ENCODE data around the gene GYG2. TPM values are rescaled to one million over a fixed set of nuclear protein-coding genes. Genes with fewer than 3 reads are reported as not detected.

Gene GYG2
- total and polyA plus RNA-seq, 2 of the 8 experiments (the other 6 are each of a cell fraction or from before 2014, with no cell fraction given) = 52.8 to 65.3 TPM

GRCh38 chrX:2874222-2875135, 45.7 kb downstream of the GYG2 start:
- Histone ChIP-seq H2BK120ac (replicated peaks; ENCODE audit: low read depth, low read length) (no peak overlapping the region), H3K9me3 (ENCODE audit: insufficient read depth in 2 of 2, low read depth in 1 of 2, low read length in 1 of 2) (no peaks in the 10 kb centered on the region), H3K18ac (ENCODE audit: extremely low read depth, low read length) (no peak overlapping the region), H3K9ac (replicated peaks in 1 of 4; ENCODE audit: extremely low read depth in 1 of 4, low read depth in 3 of 4, low read length in 3 of 4) (no peak overlapping the region), H4K91ac (replicated peaks; ENCODE audit: insufficient read length, low read length) (no peak overlapping the region), H3K23ac (ENCODE audit: insufficient read length) (no peak overlapping the region), H2BK5ac (ENCODE audit: low read depth, low read length) (no peak overlapping the region), H3K27me3 (replicated peaks in 1 of 4; ENCODE audit: control insufficient read depth in 3 of 4, extremely low read depth in 1 of 4, insufficient read depth in 3 of 4, low read length in 3 of 4) (no peaks in the 10 kb centered on the region), H3K4me3 (ENCODE audit: extremely low read depth in 1 of 4, insufficient read depth in 2 of 4, low read depth in 3 of 4, low read length in 4 of 4) (no peak overlapping the region), H2BK12ac (ENCODE audit: low read depth, low read length) (no peak overlapping the region), H3K79me2 (ENCODE audit: control insufficient read depth in 1 of 2, insufficient read depth in 2 of 2, low read length in 2 of 2) (no peaks in the 10 kb centered on the region), H2AFZ (ENCODE audit: low read length) (no peak overlapping the region), H2BK20ac (ENCODE audit: low read length) (no peak overlapping the region), H3K23me2 (ENCODE audit: low read depth, low read length) (no peaks in the 10 kb centered on the region), H4K5ac (ENCODE audit: insufficient read length, low read depth, low read length) (no peak overlapping the region), H3K27ac (ENCODE audit: low read depth, low read length) (no peak overlapping the region), H3K4ac (replicated peaks; ENCODE audit: insufficient read length, low read depth, low read length) (no peak overlapping the region), H2BK15ac (ENCODE audit: low read length) (no peak overlapping the region), H3K79me1 (ENCODE audit: low read depth, low read length) (no peaks in the 10 kb centered on the region), H4K8ac (ENCODE audit: extremely low read depth, insufficient read depth, low read length) (no peak overlapping the region), H2AK5ac (ENCODE audit: low read depth, low read length) (no peak overlapping the region), H3K4me1 (replicated peaks in 1 of 4; ENCODE audit: control insufficient read depth in 3 of 4, insufficient read depth in 4 of 4, low read length in 3 of 4) (no peaks in the 10 kb centered on the region), H3K4me2 (ENCODE audit: insufficient read depth in 1 of 2, low read depth in 2 of 2, low read length in 2 of 2) (no peak overlapping the region), H4K20me1 (replicated peaks in 1 of 2; ENCODE audit: control insufficient read depth in 1 of 2, insufficient read depth in 2 of 2, low read length in 2 of 2) (no peaks in the 10 kb centered on the region), H3K14ac (ENCODE audit: insufficient read length) (no peak overlapping the region), H3K36me3 (ENCODE audit: control insufficient read depth in 2 of 4, insufficient read depth in 4 of 4, low read length in 3 of 4) (no peaks in the 10 kb centered on the region; a peak in 2 of 8 replicates), H3K56ac (replicated peaks; ENCODE audit: insufficient read length, low read depth, low read length) (no peak overlapping the region)
- 93% methylated on average over 5 of the region's 5 CpGs; no CpG with 5 or more reads in 1 of the 2 experiments for WGBS, 2 experiments (ENCODE audit: extremely low coverage in 1 of 2, insufficient coverage in 1 of 2, insufficient read length in 1 of 2, insufficient replicate concordance in 2 of 2, low coverage in 1 of 2, low lambda C conversion rate in 2 of 2, missing lambda C conversion rate in 1 of 2)
- DNase-seq (ENCODE audit: low read depth in 1 of 2, low spot score in 2 of 2) (no peak), FAIRE-seq (no peak)
- POLR2A ChIA-PET (ENCODE audit: partially characterized antibody) = interaction anchor here (1.3 kb wide), 1 partner anchor 29 kb away, joined by 3 read pairs; no protein-coding TSS in a partner anchor
- CTCF ChIA-PET (ENCODE audit: partially characterized antibody) = interaction anchor here (0.6 kb wide), 1 partner anchor 12 kb away, joined by 3 read pairs; no protein-coding TSS in a partner anchor
- TF ChIP-seq PHF8 (conservative IDR thresholded peaks at IDR 0.05; ENCODE audit: low read depth, low read length) (no peak), SAP30 (IDR thresholded peaks at IDR 0.05; ENCODE audit: insufficient read depth, insufficient replicate concordance, low read length) (no peak), SIRT6 (IDR thresholded peaks at IDR 0.05; ENCODE audit: low read length) (no peak), SIX5 (IDR thresholded peaks at IDR 0.05; ENCODE audit: low read depth, low read length) (no peak), BRCA1 (IDR thresholded peaks at IDR 0.05; ENCODE audit: low read depth, low read length) (no peak), YY1 (IDR thresholded peaks at IDR 0.05; ENCODE audit: low read depth, low read length) (no peak), KDM1A (IDR thresholded peaks at IDR 0.05; ENCODE audit: borderline replicate concordance, low read length) (no peak), ASH2L (IDR thresholded peaks at IDR 0.05; ENCODE audit: low read length) (no peak), CTBP2 (IDR thresholded peaks at IDR 0.05; ENCODE audit: borderline replicate concordance, insufficient read depth, insufficient read length, low read length) (no peak), CBX8 (IDR thresholded peaks at IDR 0.05; ENCODE audit: borderline replicate concordance, low read depth, low read length) (no peak), SP1 (IDR thresholded peaks at IDR 0.05; ENCODE audit: low read depth, low read length) (no peak), HDAC2 (IDR thresholded peaks at IDR 0.05; ENCODE audit: borderline replicate concordance in 1 of 2, low read depth in 2 of 2, low read length in 2 of 2) (no peak)
